Measurements from ENCODE around the gene FRS2.

The FRS2 gene

DNA sequence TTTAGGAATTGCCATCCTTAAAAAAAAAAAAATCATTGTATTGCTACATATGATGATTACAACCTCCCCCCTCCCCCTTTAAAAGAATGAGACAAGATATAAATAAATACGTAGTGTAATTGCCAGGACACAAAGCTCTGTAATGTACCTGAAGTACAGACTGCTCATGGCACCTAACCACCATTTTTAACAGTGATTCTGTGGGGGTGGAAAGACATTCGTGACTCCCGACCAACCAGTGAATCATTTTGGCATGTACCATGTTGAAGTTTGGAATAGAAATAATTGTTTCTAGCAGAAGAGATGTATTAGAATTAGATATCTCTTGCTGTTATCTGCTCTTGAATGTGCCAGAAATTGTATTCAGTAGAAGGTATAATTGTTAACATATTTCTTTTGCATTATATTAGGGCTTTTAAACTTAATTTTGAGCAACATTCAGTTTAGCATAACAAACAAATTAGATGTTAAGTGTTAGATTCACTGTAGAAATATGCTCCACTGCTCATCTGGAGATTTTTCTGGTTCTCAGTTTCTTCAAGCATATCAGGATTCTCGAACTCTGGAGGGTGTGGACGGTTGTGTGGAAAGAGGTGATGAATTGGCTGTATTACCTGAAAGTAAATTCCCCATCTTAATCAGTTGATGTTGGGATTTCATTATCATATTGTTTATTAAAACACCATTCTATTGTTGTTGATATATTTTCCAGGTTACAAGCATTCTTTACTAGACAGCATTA is 31.1 kb downstream of the FRS2 start:
- no peak for DNase-seq (ENCODE audit: low read depth in 2 of 2)

DNA sequence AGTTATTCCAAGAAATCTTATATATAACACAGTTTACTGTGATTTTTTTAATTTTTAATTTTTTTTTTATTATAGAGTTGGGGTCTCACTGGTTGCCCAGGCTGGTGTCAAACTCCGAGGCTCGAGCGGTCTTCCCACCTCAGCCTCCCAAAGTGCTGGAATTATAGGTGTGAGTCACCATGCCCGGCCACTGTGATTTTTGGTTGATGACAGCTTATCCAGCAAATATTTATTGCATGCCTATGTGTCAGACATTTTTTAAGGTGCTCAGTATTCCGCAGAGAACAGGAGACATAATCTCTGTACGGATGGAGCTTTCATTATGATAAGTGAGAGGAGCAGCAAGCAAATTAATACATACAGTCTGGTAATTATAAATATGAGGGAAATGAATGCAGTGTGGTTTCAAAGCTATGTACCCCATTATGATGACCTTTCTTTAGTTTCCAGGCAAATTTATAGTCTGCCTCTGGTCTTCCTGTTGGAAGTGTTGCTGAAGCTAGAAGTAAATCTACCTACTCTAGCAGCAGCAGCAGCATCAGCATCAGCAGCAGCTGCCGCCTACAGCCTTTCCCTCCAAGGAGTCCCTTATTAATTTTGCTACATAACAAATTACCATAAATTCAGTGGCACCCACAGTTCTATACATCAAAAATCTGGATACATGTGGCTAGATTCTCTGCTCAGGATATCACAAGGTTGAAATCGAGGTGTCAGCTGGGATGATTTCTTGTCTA is 32.3 kb downstream of the FRS2 start:
- no peak for DNase-seq (ENCODE audit: low read depth in 2 of 2)

DNA sequence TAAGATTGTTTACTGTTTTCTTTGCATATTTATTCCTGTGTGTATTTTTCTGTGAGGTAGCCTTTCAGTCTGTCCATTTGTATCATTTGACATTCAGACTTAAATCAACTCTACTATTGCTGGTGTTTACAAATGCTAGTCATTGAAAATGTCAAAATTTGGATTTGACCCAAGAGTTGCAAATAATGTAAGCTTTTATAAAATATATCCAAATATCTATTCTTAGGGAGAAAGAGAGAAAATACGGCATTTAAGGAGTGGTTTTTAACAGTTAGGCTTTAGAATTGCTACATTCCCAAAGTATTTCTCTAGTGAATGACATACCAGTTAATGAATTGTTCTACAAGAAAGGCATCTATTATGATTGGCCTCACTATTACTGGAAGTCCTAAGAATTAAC is 37.9 kb downstream of the FRS2 start:
- no peak for DNase-seq (ENCODE audit: low read depth in 2 of 2)

DNA sequence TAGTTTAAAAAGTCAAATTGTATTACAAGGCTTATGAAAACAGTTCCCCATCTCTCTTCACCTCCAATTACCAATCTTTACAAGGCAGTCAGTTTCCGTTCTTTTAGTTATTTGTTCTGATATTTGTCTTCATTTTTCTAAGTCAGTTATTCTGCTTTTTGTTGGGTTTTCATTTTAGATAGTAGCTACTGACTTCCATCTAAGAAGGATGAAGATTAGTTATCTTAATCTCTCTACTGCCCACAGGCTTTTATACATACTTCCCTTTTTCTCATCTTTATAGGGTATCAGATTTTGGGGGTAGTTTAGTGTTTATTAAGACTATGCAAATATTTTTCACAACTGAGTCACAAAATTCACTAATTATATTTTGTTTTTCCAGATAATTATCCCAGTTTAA is 38.4 kb downstream of the FRS2 start:
- DNase-seq (ENCODE audit: low read depth in 2 of 2): no peak

DNA sequence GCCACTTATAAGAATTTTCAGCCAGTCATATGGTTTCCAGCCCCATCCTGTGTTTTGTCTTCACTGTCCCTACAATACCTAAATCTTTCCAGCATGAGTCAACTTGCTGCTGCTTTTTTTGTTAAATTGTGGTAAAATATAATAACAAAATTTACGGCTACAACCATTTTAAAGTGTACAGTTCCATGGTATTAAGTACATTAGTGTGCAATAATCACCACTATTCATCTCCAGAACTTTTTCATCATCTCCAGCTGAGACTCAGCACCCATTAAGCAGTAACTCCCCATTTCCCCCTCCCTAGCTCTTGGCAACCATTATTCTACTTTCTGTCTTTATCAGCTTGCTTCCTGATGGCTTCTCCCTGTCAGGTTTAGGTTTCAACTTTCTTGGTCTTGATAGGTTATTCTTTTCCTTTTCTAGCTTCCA is 39.1 kb downstream of the FRS2 start:
- DNase-seq (ENCODE audit: low read depth in 2 of 2): no peak

DNA sequence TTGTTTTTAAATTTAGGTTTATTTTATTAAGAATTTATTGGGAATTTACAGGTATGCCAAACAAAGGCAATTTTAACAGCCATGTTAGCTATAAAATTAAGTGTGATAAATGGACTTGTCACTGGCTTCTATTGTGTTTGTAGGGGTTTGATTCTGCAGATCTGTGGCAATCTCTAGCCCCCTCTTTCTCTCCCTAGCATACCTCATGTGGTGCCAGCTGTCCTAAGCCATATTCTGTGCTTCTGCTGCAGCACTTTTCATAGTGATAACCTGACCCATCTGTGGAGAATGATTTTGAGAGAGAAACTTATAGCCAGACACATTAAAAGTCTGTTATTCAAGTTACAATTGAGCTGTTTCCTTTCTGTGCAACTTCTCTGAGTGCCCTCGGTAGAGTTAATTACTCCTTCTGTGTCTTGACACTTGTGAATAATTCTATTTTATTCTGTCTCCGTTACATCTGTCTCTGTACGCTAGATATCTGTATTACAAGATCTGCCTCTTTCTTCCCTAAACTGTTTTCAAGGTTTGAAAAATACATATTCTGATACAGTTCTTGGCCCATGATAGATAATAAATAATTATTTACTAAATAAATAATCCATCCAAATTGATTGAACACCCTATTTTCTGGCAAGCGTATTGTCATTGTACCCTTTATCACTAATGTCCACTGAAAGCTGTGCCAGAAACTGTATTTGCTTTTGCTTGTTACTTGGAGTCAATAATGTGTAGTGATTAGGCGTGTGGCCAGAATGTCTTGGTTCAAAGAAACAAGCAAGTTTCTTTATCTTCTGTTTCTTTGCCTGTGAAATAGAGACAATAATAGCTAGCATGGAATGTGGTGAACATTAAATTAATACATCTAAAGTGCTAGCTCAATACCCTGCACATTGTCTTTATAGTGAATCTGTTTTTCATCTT is 40.0 kb downstream of the FRS2 start:
- no peak for DNase-seq (ENCODE audit: low read depth in 2 of 2)

DNA sequence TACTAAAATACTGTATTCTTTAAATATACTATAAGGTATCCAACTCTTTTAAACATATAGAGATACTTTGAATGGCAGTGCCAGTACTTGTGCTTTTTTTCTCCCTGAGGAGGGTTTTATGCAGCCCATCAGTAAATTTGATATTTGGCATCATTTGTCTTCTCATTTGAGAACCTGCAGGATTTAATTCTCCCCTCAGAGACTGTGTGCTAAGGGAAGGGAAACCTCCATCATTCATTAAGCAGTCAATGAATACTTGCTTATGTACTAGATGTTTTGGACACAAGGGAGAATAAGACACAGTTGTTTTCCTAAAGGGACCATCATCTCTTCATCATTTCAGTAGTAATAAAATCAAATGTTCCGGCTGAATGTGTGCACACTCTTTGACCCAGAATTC is 40.8 kb downstream of the FRS2 start:
- no peak for DNase-seq (ENCODE audit: low read depth in 2 of 2)

DNA sequence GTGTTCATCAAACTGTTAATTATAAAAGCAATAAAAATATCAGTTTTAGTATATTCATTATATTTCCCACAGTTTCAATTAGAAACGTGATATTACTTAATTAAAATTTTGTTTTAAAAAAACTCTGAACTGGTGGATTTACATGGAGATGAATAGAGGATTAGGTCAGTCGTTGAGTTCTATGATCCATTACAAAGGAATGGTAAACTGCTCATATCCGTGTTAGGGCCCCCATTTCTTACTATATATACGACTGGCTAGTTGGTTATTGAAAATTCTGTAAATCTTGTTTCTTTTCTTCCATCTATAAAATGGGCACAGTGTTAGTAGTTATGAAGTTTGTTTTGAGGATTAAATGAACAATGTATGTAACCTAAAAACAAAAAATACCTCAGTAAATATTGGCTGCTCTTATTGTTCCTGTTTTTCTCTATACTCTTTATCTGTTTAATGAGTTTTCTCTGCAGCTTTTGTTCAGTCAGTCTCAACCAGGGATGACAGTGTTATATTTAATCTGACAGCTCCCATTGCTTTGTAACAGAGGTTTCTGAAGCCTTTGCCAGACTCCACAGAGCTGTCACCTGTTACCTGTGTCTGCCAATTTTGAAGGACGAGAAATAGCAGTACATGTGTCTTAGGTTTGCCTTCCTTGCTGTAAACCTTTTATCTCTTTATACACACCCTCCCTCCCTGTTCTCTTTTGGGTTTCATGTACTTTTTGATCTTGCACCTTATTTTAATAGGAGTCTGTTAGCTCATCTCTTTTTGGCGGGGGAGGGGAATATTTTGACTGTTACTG is 41.5 kb downstream of the FRS2 start:
- no peak for DNase-seq (ENCODE audit: low read depth in 2 of 2)

DNA sequence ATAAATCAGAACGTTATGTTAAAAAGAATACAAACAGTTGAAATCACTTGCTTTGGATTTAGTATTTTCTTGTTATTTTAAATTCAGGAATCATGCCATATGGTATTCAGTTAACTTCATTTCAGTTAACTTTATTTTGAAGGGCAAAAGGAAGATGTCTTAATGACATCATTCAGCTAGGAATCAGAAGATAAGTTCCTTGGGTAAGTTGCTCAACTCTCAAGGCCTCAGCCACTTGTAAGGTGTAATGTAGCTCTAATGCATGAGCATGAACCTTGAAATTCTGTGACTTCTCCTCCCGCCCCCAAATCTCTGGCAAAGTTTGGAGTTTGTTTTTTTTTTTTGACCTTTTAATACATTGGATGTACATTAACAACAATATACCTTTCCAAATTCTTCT is 42.6 kb downstream of the FRS2 start:
- DNase-seq (ENCODE audit: low read depth in 2 of 2): no peak

DNA sequence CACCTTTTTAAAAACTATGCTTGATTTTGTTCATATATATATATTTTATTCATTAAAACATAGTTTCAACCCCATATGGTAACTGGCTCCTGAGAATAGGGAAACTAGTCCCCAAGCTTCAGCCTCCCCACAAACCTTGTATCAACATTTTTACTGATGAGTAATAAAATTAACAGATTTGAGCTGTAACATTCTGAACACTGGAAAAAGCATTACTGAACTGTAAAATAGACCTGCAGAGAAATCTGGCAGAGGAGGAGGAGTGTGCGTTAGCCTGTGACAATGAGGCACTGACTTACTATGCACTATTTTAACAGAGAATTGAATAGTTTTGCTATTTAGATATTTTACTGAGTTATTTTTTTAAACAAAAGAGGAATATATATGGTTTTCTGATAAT is 43.1 kb downstream of the FRS2 start:
- no peak for DNase-seq (ENCODE audit: low read depth in 2 of 2)

DNA sequence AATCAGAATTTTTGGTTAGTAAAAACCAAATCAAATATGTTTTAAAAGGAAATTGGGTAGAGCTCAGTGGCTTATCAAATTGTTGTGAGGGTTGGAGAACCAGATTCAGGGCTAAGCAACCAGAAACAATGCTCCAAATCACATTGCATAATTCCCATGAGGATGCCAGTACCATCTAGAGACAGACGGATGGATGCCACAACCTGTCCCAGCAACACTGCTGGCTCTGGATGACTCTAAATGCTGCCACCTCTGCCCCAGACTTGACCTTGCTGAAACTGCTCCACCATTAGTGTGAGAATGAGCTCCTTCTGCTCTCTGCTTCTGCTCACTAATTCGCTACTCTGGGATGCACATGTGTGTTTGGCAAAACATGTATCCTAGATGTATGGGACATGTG is 43.9 kb downstream of the FRS2 start:
- no peak for DNase-seq (ENCODE audit: low read depth in 2 of 2)

DNA sequence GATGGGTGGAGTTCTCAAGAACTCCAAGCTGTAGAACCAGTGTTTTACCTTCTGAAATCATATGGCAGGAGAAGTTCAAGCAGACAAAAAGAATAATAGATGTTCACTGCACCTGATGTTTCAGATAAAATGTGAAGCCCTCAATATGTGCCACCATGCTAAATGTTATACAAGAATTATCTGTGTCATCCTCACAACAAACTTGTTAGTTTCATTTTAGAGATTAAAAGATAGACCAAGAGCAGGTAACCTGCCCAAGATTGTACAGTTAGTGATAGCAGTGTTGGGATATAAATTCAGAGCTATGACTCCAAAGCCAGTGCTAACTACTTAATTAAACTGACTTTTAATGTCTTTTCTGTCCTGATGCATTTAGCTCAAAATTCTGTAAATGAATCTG is 44.7 kb downstream of the FRS2 start:
- no peak for DNase-seq (ENCODE audit: low read depth in 2 of 2)

DNA sequence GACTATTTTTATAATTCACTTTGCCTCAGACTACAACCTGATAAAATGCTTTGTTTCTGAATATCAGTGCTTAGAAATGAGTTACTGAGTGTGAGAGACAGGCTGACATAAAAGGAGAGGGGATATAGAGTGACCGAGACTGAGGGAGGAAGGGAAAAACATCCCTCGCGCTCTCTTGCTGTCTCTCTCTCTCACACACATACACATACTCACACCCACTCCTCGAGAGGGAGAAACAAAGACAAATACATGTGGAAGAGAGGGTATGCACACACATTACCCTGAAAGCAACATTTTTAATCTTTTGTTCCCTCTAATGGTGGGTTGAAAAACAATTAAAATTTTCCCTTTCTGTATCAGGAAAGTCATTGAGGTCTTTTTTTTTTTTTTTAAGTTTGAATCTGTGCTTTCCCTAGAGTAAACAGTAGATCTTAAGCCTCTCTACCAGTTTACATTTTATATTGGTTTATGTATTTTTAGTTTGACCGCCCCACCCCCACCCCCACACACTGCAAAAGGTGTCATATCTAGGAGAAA is 45.3 kb downstream of the FRS2 start:
- DNase-seq (ENCODE audit: low read depth in 2 of 2): no peak

DNA sequence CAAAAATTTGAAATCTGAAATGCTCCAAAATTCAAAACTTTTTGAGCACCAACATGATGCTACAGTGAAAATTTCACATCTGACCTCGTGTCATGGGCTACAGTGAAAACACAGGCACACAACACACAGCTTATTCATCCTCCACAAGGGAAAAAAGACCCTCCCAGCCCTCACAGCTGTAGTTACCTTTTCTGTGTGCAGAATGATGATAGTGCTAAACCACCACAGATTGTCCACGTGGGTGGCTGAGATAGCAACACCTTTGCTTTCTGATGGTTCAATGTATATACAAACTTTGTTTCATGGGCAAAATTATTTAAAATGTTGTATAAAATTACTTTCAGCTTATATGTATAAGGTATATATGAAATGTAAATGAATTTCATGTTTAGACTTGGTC is 46.8 kb downstream of the FRS2 start:
- no peak for DNase-seq (ENCODE audit: low read depth in 2 of 2)

DNA sequence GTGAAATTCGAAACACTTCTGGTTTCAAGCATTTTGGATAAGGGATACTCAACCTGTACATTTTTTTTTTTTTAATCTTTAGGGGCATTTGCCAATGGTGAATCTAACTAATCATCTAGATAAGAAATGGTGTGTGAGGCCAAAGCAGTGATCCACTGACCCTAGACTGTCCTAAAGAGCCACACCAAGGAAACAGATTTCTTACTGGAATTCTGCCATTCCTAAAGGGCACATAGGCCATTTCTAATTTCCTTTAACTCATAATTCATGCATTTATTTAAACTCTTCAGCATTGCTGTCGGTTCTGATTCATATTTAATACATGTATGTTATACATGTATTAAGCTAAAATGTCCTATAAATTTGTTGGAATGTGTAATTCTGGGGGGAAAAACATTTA is 47.2 kb downstream of the FRS2 start:
- DNase-seq (ENCODE audit: low read depth in 2 of 2): no peak

DNA sequence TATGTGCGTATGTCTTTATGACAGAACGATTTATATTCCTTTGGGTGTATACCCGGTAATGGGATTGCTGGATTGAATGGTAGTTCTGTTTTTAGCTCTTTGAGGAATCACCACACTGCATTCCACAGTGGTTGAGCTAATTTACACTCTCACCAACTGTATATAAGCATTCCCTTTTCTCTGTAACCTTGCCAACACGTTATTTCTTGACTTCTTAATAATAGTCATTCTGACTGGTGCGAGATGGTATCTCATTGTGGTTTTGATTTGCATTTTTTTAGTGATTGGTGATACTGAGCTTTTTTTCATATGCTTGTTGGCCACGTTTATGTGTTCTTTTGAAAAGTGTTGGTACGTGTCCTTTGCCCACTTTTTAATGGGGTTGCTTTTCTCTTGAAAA is 49.7 kb downstream of the FRS2 start:
- no peak for DNase-seq (ENCODE audit: low read depth in 2 of 2)

DNA sequence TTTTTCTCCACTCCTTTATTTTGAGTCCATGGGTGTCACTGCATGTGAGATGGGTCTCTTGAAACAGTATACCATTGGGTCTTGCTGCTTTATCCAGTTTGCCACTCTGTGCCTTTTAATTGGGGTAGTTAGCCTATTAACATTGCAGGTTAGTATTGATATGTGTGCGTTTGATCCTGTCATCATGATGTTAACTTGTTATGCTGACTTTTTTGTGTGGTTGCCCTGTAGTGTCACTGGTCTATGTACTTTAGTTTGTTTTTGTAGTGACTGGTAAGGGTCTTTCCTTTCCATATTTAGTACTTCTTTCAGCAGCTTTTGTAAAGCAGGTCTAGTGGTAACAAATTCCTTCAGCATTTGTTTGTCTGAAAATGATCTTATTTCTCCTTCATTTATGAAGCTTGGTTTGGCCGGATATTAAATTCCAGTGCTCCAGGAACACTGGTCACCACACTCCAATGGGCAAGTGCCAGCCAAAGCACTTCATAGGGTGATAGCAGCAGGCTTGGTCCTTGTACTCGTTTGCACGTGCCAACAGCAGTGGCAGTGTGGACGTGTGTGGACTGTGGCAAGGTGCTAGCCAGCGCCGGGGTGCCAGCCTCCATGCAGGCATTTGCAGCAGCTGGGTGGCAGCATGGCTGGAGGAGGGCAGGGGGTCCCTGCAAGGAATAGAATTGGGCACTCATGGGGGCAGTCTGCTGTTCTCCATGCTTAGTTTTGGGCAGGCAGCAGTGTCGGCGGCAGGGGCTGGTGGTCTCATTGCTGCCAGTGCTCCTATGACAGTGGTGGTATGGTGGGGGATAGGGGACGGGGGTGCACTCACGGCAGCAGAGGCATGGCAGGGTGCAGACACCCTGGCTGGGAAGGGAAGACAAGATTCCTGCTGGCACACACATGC is 53.5 kb downstream of the FRS2 start:
- no peak for DNase-seq (ENCODE audit: low read depth in 2 of 2)

DNA sequence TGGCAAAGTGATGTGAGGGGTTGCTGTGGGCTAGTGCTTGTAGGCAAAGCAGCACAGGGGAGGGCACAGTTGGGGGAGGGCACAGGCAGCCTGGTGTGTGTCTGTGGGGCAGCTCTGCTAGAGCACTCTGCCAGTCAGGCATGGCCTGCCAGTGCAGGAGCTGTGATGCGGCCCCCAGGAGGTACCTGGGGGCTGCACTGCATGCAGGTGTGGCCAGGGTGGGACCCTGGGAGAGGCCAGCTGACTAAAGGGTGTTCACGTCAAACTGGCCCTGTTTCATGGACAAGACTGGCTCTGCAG is 54.1 kb downstream of the FRS2 start:
- no peak for DNase-seq (ENCODE audit: low read depth in 2 of 2)

DNA sequence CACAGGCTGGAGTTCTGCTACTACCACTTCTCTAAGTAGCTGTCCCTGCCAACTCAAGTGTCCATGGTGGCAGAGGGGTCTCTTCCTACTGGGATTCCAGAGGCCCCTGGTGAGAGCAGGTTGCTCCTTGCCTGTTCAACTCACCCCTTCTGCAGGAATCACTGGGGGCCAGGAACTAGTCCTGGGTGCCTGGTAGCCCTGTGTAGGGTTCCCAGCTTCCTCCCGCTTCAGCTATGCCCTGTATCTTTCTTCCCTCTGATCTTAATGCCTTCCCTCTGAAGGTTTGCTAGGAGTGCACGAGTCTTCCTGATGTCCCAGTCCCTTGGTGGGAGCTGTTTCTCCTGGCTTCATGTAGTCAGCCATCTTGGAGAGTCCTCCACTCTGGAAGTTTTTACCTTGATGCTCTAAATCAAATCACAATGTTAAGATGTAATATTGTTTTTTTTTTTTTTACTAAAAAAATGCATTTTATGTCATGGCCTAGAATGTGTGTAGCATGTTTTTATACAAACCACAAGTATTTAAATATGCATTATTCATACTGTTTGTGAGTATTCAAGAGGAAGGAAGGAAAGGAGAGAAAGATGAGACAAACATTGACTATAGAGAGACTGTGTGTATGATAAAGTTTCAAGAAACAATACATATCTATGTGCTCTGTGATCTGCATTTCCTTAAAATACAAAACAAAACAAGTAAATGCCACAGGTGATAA is 54.7 kb downstream of the FRS2 start:
- DNase-seq (ENCODE audit: low read depth in 2 of 2): no peak
